H1 (cell line): Measurements from ENCODE around the gene FRMD4A. TPM values are rescaled to one million over a fixed set of nuclear protein-coding genes. Genes with fewer than 3 reads are reported as not detected.

Experiments used
- CTCF ChIA-PET: fragments of 300-600 bp; sonication (Branson Sonifier 250); formaldehyde crosslinking; loops from one replicate; lab custom pipeline; 2021; ENCODE audit not compliant: partially characterized antibody; lab: Charles Lee
- POLR2A ChIA-PET: fragments of 300-600 bp; sonication (Branson Sonifier 250); formaldehyde crosslinking; loops from one replicate; lab custom pipeline; 2021; ENCODE audit warnings: inconsistent platforms; ENCODE audit not compliant: partially characterized antibody; lab: Charles Lee
- DNase-seq, 2 experiments: peaks; one replicate each; pipeline versions ENCODE4 v3.0.0 to v3.0.0-alpha.2; 2010 to 2022; ENCODE audit warnings: low spot score in 2 of 2, low read depth in 1 of 2, mixed read lengths in 1 of 2
- FAIRE-seq: peaks from 2 replicates; lab custom pipeline; 2011; peaks lifted over from hg19 to GRCh38; lab: Jason Lieb, UNC
- H2AFZ ChIP-seq: 2 replicates; pipeline ENCODE4 v1.8.1; 2012; ENCODE audit warnings: low read length, inconsistent platforms
- H2AK5ac ChIP-seq: 2 replicates; pipeline ENCODE4 v1.6.1; 2013; ENCODE audit warnings: low read depth, low read length
- H2BK120ac ChIP-seq: replicated peaks from 2 replicates; pipeline ENCODE3; 2013; ENCODE audit warnings: low read depth, low read length, inconsistent platforms
- H2BK12ac ChIP-seq: 2 replicates; pipeline ENCODE4 v1.6.1; 2013; ENCODE audit warnings: low read depth, low read length
- H2BK15ac ChIP-seq: 2 replicates; pipeline ENCODE4 v1.6.1; 2013; ENCODE audit warnings: low read length
- H2BK20ac ChIP-seq: 2 replicates; pipeline ENCODE4 v1.6.1; 2013; ENCODE audit warnings: low read length
- H2BK5ac ChIP-seq: 2 replicates; pipeline ENCODE4 v1.6.1; 2013; ENCODE audit warnings: low read depth, low read length
- H3K14ac ChIP-seq: 2 replicates; pipeline ENCODE4 v1.6.1; 2013; ENCODE audit warnings: inconsistent platforms; ENCODE audit not compliant: insufficient read length
- H3K18ac ChIP-seq: 2 replicates; pipeline ENCODE4 v1.6.1; 2013; ENCODE audit warnings: low read length; ENCODE audit errors: extremely low read depth
- H3K23ac ChIP-seq: 2 replicates; pipeline ENCODE4 v1.6.1; 2013; ENCODE audit warnings: inconsistent platforms; ENCODE audit not compliant: insufficient read length
- H3K23me2 ChIP-seq: 2 replicates; pipeline ENCODE4 v1.6.1; 2013; ENCODE audit warnings: low read depth, low read length
- H3K27ac ChIP-seq: 2 replicates; pipeline ENCODE4 v1.6.1; 2011; ENCODE audit warnings: low read depth, low read length, inconsistent platforms
- H3K27me3 ChIP-seq, 4 experiments: replicated peaks in 1 of 4; 1 replicate in 1 of 4; 2 replicates in 3 of 4; pipeline versions ENCODE4 v1.6.1 to v1.8.1; 2011 to 2013; ENCODE audit warnings: low read length in 3 of 4, mild to moderate bottlenecking in 3 of 4, inconsistent platforms in 2 of 4, mixed read lengths in 2 of 4, moderate library complexity in 1 of 4; ENCODE audit not compliant: control insufficient read depth in 3 of 4, insufficient read depth in 3 of 4; ENCODE audit errors: extremely low read depth in 1 of 4
- H3K36me3 ChIP-seq, 4 experiments: 2 replicates each; pipeline versions ENCODE4 v1.6.1 to v1.8.1; 2011 to 2013; ENCODE audit warnings: mild to moderate bottlenecking in 4 of 4, low read length in 3 of 4, moderate library complexity in 2 of 4, control low read depth in 1 of 4, inconsistent platforms in 1 of 4; ENCODE audit not compliant: insufficient read depth in 4 of 4, control insufficient read depth in 2 of 4
- H3K4ac ChIP-seq: replicated peaks from 2 replicates; pipeline ENCODE3; 2013; ENCODE audit warnings: low read length, low read depth, mixed read lengths, inconsistent platforms; ENCODE audit not compliant: insufficient read length
- H3K4me1 ChIP-seq, 4 experiments: replicated peaks in 1 of 4; 1 replicate in 1 of 4; 2 replicates in 3 of 4; pipeline versions ENCODE4 v1.6.1 to v1.8.1; 2011 to 2013; ENCODE audit warnings: low read length in 3 of 4, inconsistent platforms in 2 of 4, mixed read lengths in 1 of 4; ENCODE audit not compliant: insufficient read depth in 4 of 4, control insufficient read depth in 3 of 4
- H3K4me2 ChIP-seq, 2 experiments: 2 replicates each; pipeline versions ENCODE4 v1.6.1 to v1.8.1; 2011 to 2013; ENCODE audit warnings: low read depth in 2 of 2, low read length in 2 of 2, control low read depth in 1 of 2, inconsistent platforms in 1 of 2, mild to moderate bottlenecking in 1 of 2; ENCODE audit not compliant: insufficient read depth in 1 of 2
- H3K4me3 ChIP-seq, 4 experiments: fragments of 200-600, 300-600 bp in 1 of 4; sonication (generic), shearing (Covaris generic), sonication (Bioruptor Twin) in 1 of 4; 2 replicates each; pipeline versions ENCODE4 v1.5.1 to v1.8.1; 2011 to 2016; ENCODE audit warnings: low read length in 4 of 4, low read depth in 3 of 4, control low read depth in 2 of 4, inconsistent platforms in 2 of 4, mild to moderate bottlenecking in 2 of 4, mixed read lengths in 1 of 4, moderate library complexity in 1 of 4; ENCODE audit not compliant: insufficient read depth in 2 of 4; ENCODE audit errors: extremely low read depth in 1 of 4
- H3K56ac ChIP-seq: replicated peaks from 2 replicates; pipeline ENCODE3; 2013; ENCODE audit warnings: low read depth, mild to moderate bottlenecking, mixed read lengths, low read length, inconsistent platforms; ENCODE audit not compliant: insufficient read length
- H3K79me1 ChIP-seq: 2 replicates; pipeline ENCODE4 v1.6.1; 2013; ENCODE audit warnings: low read depth, low read length, control low read depth
- H3K79me2 ChIP-seq, 2 experiments: 2 replicates each; pipeline versions ENCODE4 v1.6.1 to v1.8.1; 2012 to 2013; ENCODE audit warnings: low read length in 2 of 2, mild to moderate bottlenecking in 2 of 2, inconsistent platforms in 1 of 2; ENCODE audit not compliant: insufficient read depth in 2 of 2, control insufficient read depth in 1 of 2
- H3K9ac ChIP-seq, 4 experiments: replicated peaks in 1 of 4; 1 replicate in 1 of 4; 2 replicates in 3 of 4; pipeline versions ENCODE4 v1.6.1 to v1.8.1; 2011 to 2013; ENCODE audit warnings: low read depth in 3 of 4, low read length in 3 of 4, control low read depth in 2 of 4, mild to moderate bottlenecking in 2 of 4, moderate library complexity in 2 of 4, inconsistent platforms in 1 of 4; ENCODE audit errors: extremely low read depth in 1 of 4
- H3K9me3 ChIP-seq, 2 experiments: 2 replicates each; pipeline versions ENCODE4 v1.6.1 to v1.8.1; 2012 to 2013; ENCODE audit warnings: mild to moderate bottlenecking in 2 of 2, moderate library complexity in 2 of 2, control low read depth in 1 of 2, inconsistent platforms in 1 of 2, low read depth in 1 of 2, low read length in 1 of 2, mixed read lengths in 1 of 2; ENCODE audit not compliant: insufficient read depth in 2 of 2
- H4K20me1 ChIP-seq, 2 experiments: replicated peaks in 1 of 2; 2 replicates each; pipeline versions ENCODE3 to v1.8.1; 2011 to 2013; ENCODE audit warnings: inconsistent platforms in 2 of 2, low read length in 2 of 2, mild to moderate bottlenecking in 1 of 2; ENCODE audit not compliant: insufficient read depth in 2 of 2, control insufficient read depth in 1 of 2
- H4K5ac ChIP-seq: 2 replicates; pipeline ENCODE4 v1.6.1; 2013; ENCODE audit warnings: low read length, low read depth, mixed read lengths, inconsistent platforms; ENCODE audit not compliant: insufficient read length
- H4K8ac ChIP-seq: 2 replicates; pipeline ENCODE4 v1.8.0; 2013; ENCODE audit warnings: mild to moderate bottlenecking, moderate library complexity, low read length, inconsistent platforms; ENCODE audit not compliant: insufficient read depth; ENCODE audit errors: extremely low read depth
- H4K91ac ChIP-seq: replicated peaks from 2 replicates; pipeline ENCODE3; 2013; ENCODE audit warnings: low read length, mixed read lengths, inconsistent platforms; ENCODE audit not compliant: insufficient read length
- ASH2L ChIP-seq: fragments of 200-600, 300-600 bp; sonication (generic); IDR thresholded peaks from one replicate; pipeline ENCODE4 v1.7.1; 2017; ENCODE audit warnings: low read length
- BACH1 ChIP-seq: IDR thresholded peaks from 2 replicates; pipeline ENCODE4 v1.6.1; 2012; ENCODE audit warnings: low read length, improper control_type of control experiment
- BRCA1 ChIP-seq: IDR thresholded peaks from 2 replicates; pipeline ENCODE4 v1.6.1; 2012; ENCODE audit warnings: low read depth, low read length, improper control_type of control experiment
- CBX8 ChIP-seq: fragments of 300-800, 300-1000 bp; sonication (generic); IDR thresholded peaks from 2 replicates; pipeline ENCODE4 v1.7.1; 2016; ENCODE audit warnings: low read depth, low read length, borderline replicate concordance
- CEBPB ChIP-seq: IDR thresholded peaks from 2 replicates; pipeline ENCODE4 v1.6.1; 2012; ENCODE audit warnings: low read depth, low read length
- FOSL1 ChIP-seq: IDR thresholded peaks from 2 replicates; pipeline ENCODE4 v1.6.1; 2011; ENCODE audit warnings: mild to moderate bottlenecking, low read depth, low read length, moderate library complexity; ENCODE audit not compliant: insufficient read depth
- KDM1A ChIP-seq: fragments of 200-600, 300-600 bp; sonication (generic); IDR thresholded peaks from 2 replicates; pipeline ENCODE4 v1.7.1; 2016; ENCODE audit warnings: mild to moderate bottlenecking, low read length, borderline replicate concordance
- NRF1 ChIP-seq: IDR thresholded peaks from 2 replicates; pipeline ENCODE4 v1.6.1; 2011; ENCODE audit warnings: mild to moderate bottlenecking, low read depth, low read length, improper control_type of control experiment
- PHF8 ChIP-seq: fragments of 200-600 bp; sonication (generic); conservative IDR thresholded peaks from 2 replicates; pipeline ENCODE4 v1.7.1; 2012; ENCODE audit warnings: low read depth, mild to moderate bottlenecking, inconsistent platforms, low read length, moderate library complexity
- POLR2A ChIP-seq, 2 experiments: IDR thresholded peaks; 1 replicate in 1 of 2; 2 replicates in 1 of 2; pipeline ENCODE4 v1.6.1; 2011; ENCODE audit warnings: low read depth in 2 of 2, low read length in 2 of 2, mild to moderate bottlenecking in 2 of 2; ENCODE audit errors: control extremely low read depth in 1 of 2
- SAP30 ChIP-seq: fragments of 300-600 bp; sonication (generic); IDR thresholded peaks from 2 replicates; pipeline ENCODE4 v1.7.1; 2012; ENCODE audit warnings: low read length, moderate library complexity, mild to moderate bottlenecking, inconsistent platforms; ENCODE audit not compliant: insufficient read depth, insufficient replicate concordance
- SP4 ChIP-seq: IDR thresholded peaks from 2 replicates; pipeline ENCODE4 v1.6.1; 2012; ENCODE audit warnings: low read length, inconsistent platforms
- SRF ChIP-seq: IDR thresholded peaks from 2 replicates; pipeline ENCODE4 v1.6.1; 2011; ENCODE audit warnings: mild to moderate bottlenecking, low read depth, low read length, moderate library complexity
- TAF7 ChIP-seq: optimal IDR thresholded peaks from 2 replicates; pipeline ENCODE3; 2011; ENCODE audit warnings: low read depth, mild to moderate bottlenecking, inconsistent platforms, low read length, moderate library complexity, borderline replicate concordance
- TCF12 ChIP-seq: IDR thresholded peaks from 2 replicates; pipeline ENCODE4 v1.6.1; 2011; ENCODE audit warnings: low read depth, mild to moderate bottlenecking, low read length
- YY1 ChIP-seq: IDR thresholded peaks from 2 replicates; pipeline ENCODE4 v1.6.1; 2011; ENCODE audit warnings: low read depth, mild to moderate bottlenecking, low read length
- WGBS, 2 experiments: shearing (Covaris generic) in 1 of 2; methylation state at CpG; one replicate each; pipeline versions ENCODE4 v1.1.6 to v1.1.7; 2013 to 2015; ENCODE audit warnings: low lambda C conversion rate in 2 of 2, mixed read lengths in 2 of 2, inconsistent platforms in 1 of 2, low coverage in 1 of 2, missing lambda C conversion rate in 1 of 2; ENCODE audit not compliant: insufficient replicate concordance in 2 of 2, insufficient coverage in 1 of 2, insufficient read length in 1 of 2; ENCODE audit errors: extremely low coverage in 1 of 2, missing lambda C conversion rate in 1 of 2; 5-methylcytosine and 5-hydroxymethylcytosine counted together
- polyA plus RNA-seq, 7 experiments: library from polyadenylated mRNA; depleted of rRNA in 3 of 7; stranded (reverse) in 5 of 7; unstranded in 2 of 7; fragments of >200 nt in 5 of 7; fragments of 200-250 nt in 2 of 7; gene quantifications; 1 replicate in 5 of 7; 2 replicates in 1 of 7; 4 replicates in 1 of 7; pipeline versions ENCODE4 v1.2.1 to v1.2.3, GENCODE V29; 2011 to 2013; ENCODE audit warnings: missing spikeins in 2 of 7, mixed read lengths in 2 of 7
- total RNA-seq: library from RNA; stranded (reverse); fragmentation: NEBNext Ultra II Directional; extraction: Animal tissue kit (Norgen Biotek cat#: 25700); gene quantifications from 2 replicates; pipeline ENCODE4 v1.2.1, GENCODE V29; 2021

Gene FRMD4A
- total and polyA plus RNA-seq, 2 of the 8 experiments (the other 6 are each of a cell fraction or from before 2014, with no cell fraction given) = 38.6 to 39.6 TPM

DNA sequence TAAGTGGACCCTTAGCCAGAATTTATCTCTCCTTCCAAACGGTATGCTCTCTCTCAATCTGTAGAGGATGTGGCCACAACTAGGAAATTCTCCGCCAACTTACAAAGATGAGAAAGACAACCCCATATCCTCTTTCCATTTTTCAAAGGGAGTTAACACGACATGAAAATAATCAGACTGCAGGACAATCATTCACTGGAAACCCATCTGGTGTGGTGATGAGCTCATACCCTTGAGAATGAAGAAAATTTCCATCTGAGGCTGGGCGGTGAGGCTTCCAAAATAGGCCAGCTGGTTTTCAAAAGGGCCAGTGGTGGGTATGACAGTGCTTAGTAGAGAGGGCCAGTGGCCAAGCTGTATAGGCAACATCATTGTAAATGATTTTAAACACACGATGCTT is 369.6 kb downstream of the FRMD4A start:
- no peaks in the 10 kb centered on the region for H3K27me3 ChIP-seq
- peaks cover 0 to 6% (median 4%) of the 10 kb centered on the region in 4 experiments; a peak in 4 of 7 replicates for H3K4me1 ChIP-seq
- no peaks in the 10 kb centered on the region for H3K79me2 ChIP-seq
- H4K8ac ChIP-seq = no peak overlapping the region
- no peak overlapping the region for H3K14ac ChIP-seq
- H3K18ac ChIP-seq = no peak overlapping the region
- H3K9ac ChIP-seq = no peak overlapping the region
- CTCF ChIA-PET = interaction anchor here (0.7 to 2.0 kb wide), 6 partner anchors 9 to 68 kb away, joined by 3 to 5 read pairs (median 4); no protein-coding TSS in a partner anchor
- H2AFZ ChIP-seq = no peak overlapping the region
- H2BK20ac ChIP-seq = no peak overlapping the region
- no peaks in the 10 kb centered on the region for H3K9me3 ChIP-seq
- DNase-seq = no peak
- H3K4ac ChIP-seq = no peak overlapping the region
- H4K91ac ChIP-seq = no peak overlapping the region
- H3K56ac ChIP-seq = no peak overlapping the region
- 0 out of 2 replicates have a peak, but pooled peaks cover 3% of the 10 kb centered on the region for H3K23me2 ChIP-seq
- WGBS, 2 experiments = 89% methylated on average over 5 of the region's 5 CpGs; no CpG with 5 or more reads in 1 of the 2 experiments
- H2BK5ac ChIP-seq = no peak overlapping the region
- no peak overlapping the region for H2AK5ac ChIP-seq
- H3K4me2 ChIP-seq = no peak overlapping the region
- TF ChIP-seq BRCA1 = no peak
- TF ChIP-seq POLR2A (IDR thresholded peaks at IDR 0.05; ENCODE audit: control extremely low read depth in 1 of 2, low read depth in 2 of 2, low read length in 2 of 2) = no peak
- no peak for TF ChIP-seq PHF8
- no peak for TF ChIP-seq SRF
- no peak for TF ChIP-seq YY1
- TF ChIP-seq NRF1 = no peak
- TF ChIP-seq KDM1A = no peak
- no peak for TF ChIP-seq ASH2L
- no peak for TF ChIP-seq SAP30
- TF ChIP-seq CBX8 = no peak
- TF ChIP-seq BACH1 = no peak
- no peak for TF ChIP-seq TCF12
- TF ChIP-seq FOSL1 = no peak
- TF ChIP-seq SP4 = no peak
- TF ChIP-seq TAF7 = no peak
- no peak for TF ChIP-seq CEBPB
- TF ChIP-seq, all 59 proteins: peak for 0
- no peak overlapping the region for H4K5ac ChIP-seq
- H4K20me1 ChIP-seq = no peaks in the 10 kb centered on the region
- H3K79me1 ChIP-seq = no peaks in the 10 kb centered on the region
- no peak overlapping the region for H2BK120ac ChIP-seq
- no peak overlapping the region for H2BK15ac ChIP-seq
- H3K4me3 ChIP-seq = no peak overlapping the region
- no peaks in the 10 kb centered on the region for H3K36me3 ChIP-seq
- H2BK12ac ChIP-seq = no peak overlapping the region
- FAIRE-seq = no peak
- H3K27ac ChIP-seq = no peak overlapping the region
- no peak overlapping the region for H3K23ac ChIP-seq
- POLR2A ChIA-PET = interaction anchor here (1.9 kb wide), 1 partner anchor 11 kb away, joined by 6 read pairs; no protein-coding TSS in a partner anchor
